PC-3 (cell line): ENCODE results near the gene BCL6. TPM values are rescaled to one million over a fixed set of nuclear protein-coding genes. Genes with fewer than 3 reads are reported as not detected.

Source experiments
- ATAC-seq: fragments of 200-7000 bp; cut with Tn5 transposase; 2 replicates; pipeline ENCODE4 v1.9.1; 2020; ENCODE audit warnings: mild to moderate bottlenecking, moderate library complexity
- BruUV-seq: library from RNA; stranded (reverse); fragments of 400-500 nt; replicated peaks from 2 replicates; lab custom pipeline; 2021; lab: Mats Ljungman, UMichigan
- CTCF ChIA-PET: fragments of 300-600 bp; sonication (Branson Sonifier 250); formaldehyde crosslinking; loops from one replicate; lab custom pipeline; 2022; ENCODE audit warnings: antibody characterized with exemption; lab: Charles Lee
- POLR2A ChIA-PET: fragments of 300-600 bp; sonication (Branson Sonifier 250); formaldehyde crosslinking; loops from one replicate; lab custom pipeline; 2022; ENCODE audit warnings: antibody characterized with exemption; ENCODE audit not compliant: unreplicated experiment; lab: Charles Lee
- DNase-seq: peaks from one replicate; pipeline ENCODE4 v3.0.0-alpha.2; 2015
- H2AFZ ChIP-seq: fragments of 300-600 bp; sonication (generic); 2 replicates; pipeline ENCODE4 v1.6.0; 2016; ENCODE audit warnings: antibody characterized with exemption, low read length
- H3F3A ChIP-seq: fragments of 300-600 bp; sonication (generic); one replicate; pipeline ENCODE4 v1.6.0; 2017; ENCODE audit warnings: antibody characterized with exemption, low read length, control low read depth, mild to moderate bottlenecking; ENCODE audit not compliant: unreplicated experiment
- H3K27ac ChIP-seq: fragments of 300-600 bp; sonication (generic); 2 replicates; pipeline ENCODE4 v1.5.1; 2016; ENCODE audit warnings: mild to moderate bottlenecking, low read length
- H3K27me3 ChIP-seq: fragments of 300-600 bp; sonication (generic); 2 replicates; pipeline ENCODE4 v1.6.1; 2016; ENCODE audit warnings: low read length, mixed read lengths
- H3K36me3 ChIP-seq: fragments of 300-600 bp; sonication (generic); 2 replicates; pipeline ENCODE4 v1.6.1; 2016; ENCODE audit warnings: low read depth, mixed run types, low read length, mixed read lengths
- H3K4me1 ChIP-seq: fragments of 300-600 bp; sonication (generic); 2 replicates; pipeline ENCODE4 v1.5.1; 2016; ENCODE audit warnings: low read length; ENCODE audit not compliant: insufficient read depth
- H3K4me2 ChIP-seq: fragments of 300-600 bp; sonication (generic); 2 replicates; pipeline ENCODE4 v1.6.0; 2016; ENCODE audit warnings: low read length
- H3K4me3 ChIP-seq: fragments of 300-600 bp; sonication (generic); 2 replicates; pipeline ENCODE4 v1.5.1; 2016; ENCODE audit warnings: mild to moderate bottlenecking, low read length, mixed read lengths
- H3K79me2 ChIP-seq: fragments of 300-600 bp; sonication (generic); 2 replicates; pipeline ENCODE4 v1.6.1; 2017; ENCODE audit warnings: low read length, mixed read lengths
- H3K9ac ChIP-seq: fragments of 300-600 bp; sonication (generic); 2 replicates; pipeline ENCODE4 v1.6.0; 2016; ENCODE audit warnings: mild to moderate bottlenecking, low read length
- H3K9me2 ChIP-seq: fragments of 300-600 bp; sonication (generic); replicated peaks from 2 replicates; pipeline ENCODE4 v1.6.1; 2016; ENCODE audit warnings: mixed run types, low read length, mixed read lengths
- H3K9me3 ChIP-seq: fragments of 300-600 bp; sonication (generic); 2 replicates; pipeline ENCODE4 v1.6.1; 2016; ENCODE audit warnings: low read length, mixed read lengths
- H4K20me1 ChIP-seq: fragments of 300-600 bp; sonication (generic); 2 replicates; pipeline ENCODE4 v1.6.1; 2016; ENCODE audit warnings: low read length, mixed read lengths
- EZH2 ChIP-seq: fragments of 300-600 bp; sonication (generic); IDR thresholded peaks from one replicate; pipeline ENCODE4 v1.6.1; 2017; ENCODE audit warnings: antibody characterized with exemption, mild to moderate bottlenecking, low read length; ENCODE audit not compliant: unreplicated experiment
- EZH2phosphoT487 ChIP-seq: fragments of 300-600 bp; sonication (generic); IDR thresholded peaks from 2 replicates; pipeline ENCODE4 v1.6.1; 2018; ENCODE audit warnings: mild to moderate bottlenecking, antibody characterized with exemption, low read length, borderline replicate concordance
- intact Hi-C: fragments of 100-400 bp; cut with micrococcal nuclease; formaldehyde crosslinking; loops from 2 replicates; pipeline ENCODE4 v1.9.0; 2023
- total RNA-seq: library from RNA; depleted of rRNA; stranded (reverse); fragments of >200 nt; gene quantifications from 2 replicates; pipeline ENCODE4 v1.2.3, GENCODE V29; 2014
- TF ChIP-seq, protein P1 (sequence below): fragments of 300-600 bp; sonication (generic); conservative IDR thresholded peaks from 2 replicates; pipeline ENCODE4 v1.5.1; 2017; ENCODE audit warnings: antibody characterized with exemption, low read depth, mild to moderate bottlenecking, low read length

Gene BCL6
- total RNA-seq, 1 experiment from 2014 or later: 11.8 TPM

- Histone ChIP-seq H3F3A (no peaks in the 10 kb centered on the region), H2AFZ (no peak overlapping the region), H3K4me3 (no peak overlapping the region), H3K4me2 (no peak overlapping the region), H3K9me2 (no peaks in the 10 kb centered on the region), H3K27ac (no peak overlapping the region), H3K4me1 (peaks cover 27% of the 10 kb centered on the region), H3K9ac (no peak overlapping the region), H3K9me3 (no peaks in the 10 kb centered on the region), H3K36me3 (no peaks in the 10 kb centered on the region), H4K20me1 (no peaks in the 10 kb centered on the region), H3K79me2 (no peaks in the 10 kb centered on the region), H3K27me3 (no peaks in the 10 kb centered on the region)
- intact Hi-C loops: no loop called here
- ChIA-PET POLR2A (no interaction called here), CTCF (no interaction called here)
- peak; percentile 55 for DNase-seq
- BruUV-seq: no TSS peak
- TF ChIP-seq EZH2: no peak
- TF ChIP-seq, protein P1, sequence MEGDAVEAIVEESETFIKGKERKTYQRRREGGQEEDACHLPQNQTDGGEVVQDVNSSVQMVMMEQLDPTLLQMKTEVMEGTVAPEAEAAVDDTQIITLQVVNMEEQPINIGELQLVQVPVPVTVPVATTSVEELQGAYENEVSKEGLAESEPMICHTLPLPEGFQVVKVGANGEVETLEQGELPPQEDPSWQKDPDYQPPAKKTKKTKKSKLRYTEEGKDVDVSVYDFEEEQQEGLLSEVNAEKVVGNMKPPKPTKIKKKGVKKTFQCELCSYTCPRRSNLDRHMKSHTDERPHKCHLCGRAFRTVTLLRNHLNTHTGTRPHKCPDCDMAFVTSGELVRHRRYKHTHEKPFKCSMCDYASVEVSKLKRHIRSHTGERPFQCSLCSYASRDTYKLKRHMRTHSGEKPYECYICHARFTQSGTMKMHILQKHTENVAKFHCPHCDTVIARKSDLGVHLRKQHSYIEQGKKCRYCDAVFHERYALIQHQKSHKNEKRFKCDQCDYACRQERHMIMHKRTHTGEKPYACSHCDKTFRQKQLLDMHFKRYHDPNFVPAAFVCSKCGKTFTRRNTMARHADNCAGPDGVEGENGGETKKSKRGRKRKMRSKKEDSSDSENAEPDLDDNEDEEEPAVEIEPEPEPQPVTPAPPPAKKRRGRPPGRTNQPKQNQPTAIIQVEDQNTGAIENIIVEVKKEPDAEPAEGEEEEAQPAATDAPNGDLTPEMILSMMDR: no peak
- TF ChIP-seq EZH2phosphoT487: no peak
- peak; percentile 69 for ATAC-seq
Measured at GRCh38 chr3:187765342-187765741, 20.1 kb upstream of the BCL6 start.

DNA sequence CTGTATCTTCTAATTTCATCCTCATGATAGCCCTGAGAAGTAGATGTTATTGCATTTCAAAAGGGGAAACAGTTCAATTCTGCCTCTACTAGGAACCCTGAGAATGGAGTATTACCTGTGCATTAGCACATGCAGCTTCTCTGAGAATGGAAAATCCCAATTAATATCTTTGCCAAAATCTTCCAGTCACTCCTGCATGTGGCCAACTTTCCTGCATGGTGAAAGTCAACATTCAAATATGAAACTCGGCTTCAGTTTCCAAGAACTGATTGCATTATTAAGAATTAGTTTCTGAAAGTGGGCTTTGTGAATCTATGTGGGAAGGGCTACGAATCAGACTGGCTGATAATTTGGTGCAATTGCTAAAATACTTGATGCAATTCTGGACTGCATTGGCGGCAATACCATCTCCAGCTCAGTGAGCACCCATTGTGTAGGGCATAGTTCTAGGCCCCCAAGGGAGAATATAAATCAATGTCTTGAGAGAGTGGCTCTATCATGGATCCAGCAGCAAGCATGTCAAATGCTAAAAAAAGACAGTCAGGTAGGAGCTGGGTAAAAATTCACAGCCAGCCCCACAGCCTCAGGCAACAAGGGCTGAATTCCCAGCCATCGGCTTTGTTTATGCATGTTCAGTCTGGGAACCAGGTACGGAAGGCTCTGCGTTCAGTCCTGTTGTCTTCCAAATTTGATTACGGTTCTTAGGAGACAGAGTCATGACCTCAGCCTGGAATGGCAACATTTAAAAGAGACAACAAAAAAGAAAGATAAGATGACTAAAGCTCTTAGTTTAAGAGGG is 18.8 kb upstream of the BCL6 start:
- DNase-seq (no peak), ATAC-seq (no peak)
- no peaks in the 10 kb centered on the region for H3K9me3 ChIP-seq
- intact Hi-C loops: no loop called here
- H4K20me1 ChIP-seq: no peaks in the 10 kb centered on the region
- BruUV-seq: no TSS peak
- H3K4me1 ChIP-seq: peaks cover 27% of the 10 kb centered on the region
- H3K4me3 ChIP-seq: no peak overlapping the region
- no peaks in the 10 kb centered on the region for H3F3A ChIP-seq
- no peak overlapping the region for H3K4me2 ChIP-seq
- H3K9me2 ChIP-seq: no peaks in the 10 kb centered on the region
- no peak overlapping the region for H3K9ac ChIP-seq
- POLR2A ChIA-PET: no interaction called here
- CTCF ChIA-PET: no interaction called here
- H3K27me3 ChIP-seq: no peaks in the 10 kb centered on the region
- no peak overlapping the region for H2AFZ ChIP-seq
- H3K36me3 ChIP-seq: no peaks in the 10 kb centered on the region
- TF ChIP-seq, protein P1: no peak
- TF ChIP-seq EZH2phosphoT487 (no peak), EZH2 (no peak)
- no peak overlapping the region for H3K27ac ChIP-seq
- H3K79me2 ChIP-seq: no peaks in the 10 kb centered on the region

- no peak overlapping the region for H3K4me2 ChIP-seq
- H3K79me2 ChIP-seq: no peaks in the 10 kb centered on the region
- no peak overlapping the region for H3K9ac ChIP-seq
- no peak overlapping the region for H2AFZ ChIP-seq
- DNase-seq (no peak), ATAC-seq (no peak)
- no peaks in the 10 kb centered on the region for H3K36me3 ChIP-seq
- intact Hi-C loops: no loop called here
- no peaks in the 10 kb centered on the region for H3K9me3 ChIP-seq
- no peaks in the 10 kb centered on the region for H3K27me3 ChIP-seq
- ChIA-PET CTCF (no interaction called here), POLR2A (interaction anchor here (0.8 kb wide), 1 partner anchor 706 kb away, joined by 9 read pairs; no protein-coding TSS in a partner anchor)
- peaks cover 27% of the 10 kb centered on the region for H3K4me1 ChIP-seq
- no TSS peak for BruUV-seq
- no peaks in the 10 kb centered on the region for H4K20me1 ChIP-seq
- no peak overlapping the region for H3K27ac ChIP-seq
- TF ChIP-seq, protein P1: no peak
- no peak for TF ChIP-seq EZH2
- TF ChIP-seq EZH2phosphoT487: no peak
- H3F3A ChIP-seq: no peaks in the 10 kb centered on the region
- H3K4me3 ChIP-seq: no peak overlapping the region
- no peaks in the 10 kb centered on the region for H3K9me2 ChIP-seq
Measured at GRCh38 chr3:187762792-187763191, 17.5 kb upstream of the BCL6 start.
